ENCODE measurements around the gene L1TD1. TPM values are rescaled to one million over a fixed set of nuclear protein-coding genes. Genes with fewer than 3 reads are reported as not detected.

L1TD1 gene
- total RNA-seq, 1 donor from 2014 or later = 0.08 TPM

DNA sequence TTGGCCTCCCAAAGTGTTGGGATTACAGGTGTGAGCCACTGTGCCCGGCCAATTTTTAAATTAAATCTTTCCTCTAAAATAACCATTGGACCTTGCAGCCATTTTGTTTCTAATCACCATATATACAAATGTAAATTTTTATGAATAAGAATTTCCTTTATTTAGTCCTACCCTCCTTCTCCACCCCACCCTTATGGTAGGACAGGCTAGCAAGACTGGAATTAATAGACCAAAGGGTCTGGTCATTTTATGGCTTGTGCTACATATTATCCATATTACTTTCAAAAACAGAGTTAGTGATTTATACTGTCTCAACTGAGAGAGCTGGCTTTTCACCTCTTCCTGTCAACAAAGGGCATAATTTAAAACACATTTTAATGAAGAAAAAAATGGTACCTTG lies 26.5 kb downstream of the L1TD1 start:
- TF ChIP-seq, protein P1, sequence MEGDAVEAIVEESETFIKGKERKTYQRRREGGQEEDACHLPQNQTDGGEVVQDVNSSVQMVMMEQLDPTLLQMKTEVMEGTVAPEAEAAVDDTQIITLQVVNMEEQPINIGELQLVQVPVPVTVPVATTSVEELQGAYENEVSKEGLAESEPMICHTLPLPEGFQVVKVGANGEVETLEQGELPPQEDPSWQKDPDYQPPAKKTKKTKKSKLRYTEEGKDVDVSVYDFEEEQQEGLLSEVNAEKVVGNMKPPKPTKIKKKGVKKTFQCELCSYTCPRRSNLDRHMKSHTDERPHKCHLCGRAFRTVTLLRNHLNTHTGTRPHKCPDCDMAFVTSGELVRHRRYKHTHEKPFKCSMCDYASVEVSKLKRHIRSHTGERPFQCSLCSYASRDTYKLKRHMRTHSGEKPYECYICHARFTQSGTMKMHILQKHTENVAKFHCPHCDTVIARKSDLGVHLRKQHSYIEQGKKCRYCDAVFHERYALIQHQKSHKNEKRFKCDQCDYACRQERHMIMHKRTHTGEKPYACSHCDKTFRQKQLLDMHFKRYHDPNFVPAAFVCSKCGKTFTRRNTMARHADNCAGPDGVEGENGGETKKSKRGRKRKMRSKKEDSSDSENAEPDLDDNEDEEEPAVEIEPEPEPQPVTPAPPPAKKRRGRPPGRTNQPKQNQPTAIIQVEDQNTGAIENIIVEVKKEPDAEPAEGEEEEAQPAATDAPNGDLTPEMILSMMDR (IDR thresholded peaks at IDR 0.05; ENCODE audit: borderline replicate concordance) = no peak
- Histone ChIP-seq H3K4me3 (no peak overlapping the region), H3K36me3 (no peaks in the 10 kb centered on the region), H3K9me3 (replicated peaks) (no peaks in the 10 kb centered on the region), H3K4me1 (no peaks in the 10 kb centered on the region), H3K27ac (replicated peaks) (no peak overlapping the region), H3K27me3 (ENCODE audit: low read depth) (no peaks in the 10 kb centered on the region)
- no peak for DNase-seq
- intact Hi-C loops (cut with micrococcal nuclease) = no loop called here

DNA sequence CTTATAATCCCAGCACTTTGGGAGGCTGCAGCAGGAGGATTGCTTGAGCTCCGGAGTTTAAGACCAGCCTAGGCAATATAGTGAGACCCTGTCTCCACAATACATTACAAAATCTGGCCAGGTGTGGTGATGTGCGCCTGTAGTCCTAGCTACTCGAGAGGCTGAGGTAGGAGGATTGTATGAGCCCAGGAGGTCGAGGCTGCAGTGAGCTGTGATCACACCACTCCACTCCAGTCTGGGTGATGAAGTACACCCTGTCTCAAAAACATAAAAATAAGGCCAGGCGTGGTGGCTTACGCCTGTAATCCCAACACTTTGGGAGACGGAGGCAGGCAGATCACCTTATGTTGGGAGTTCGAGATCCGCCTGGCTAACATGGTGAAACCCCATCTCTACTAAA lies 27.7 kb downstream of the L1TD1 start:
- no peak overlapping the region for H3K4me3 ChIP-seq
- H3K4me1 ChIP-seq = no peaks in the 10 kb centered on the region
- H3K27ac ChIP-seq (replicated peaks) = no peak overlapping the region
- intact Hi-C loops (cut with micrococcal nuclease) = no loop called here
- no peak for DNase-seq
- H3K36me3 ChIP-seq = no peaks in the 10 kb centered on the region
- no peaks in the 10 kb centered on the region for H3K9me3 ChIP-seq (replicated peaks)
- TF ChIP-seq, protein P1 (IDR thresholded peaks at IDR 0.05; ENCODE audit: borderline replicate concordance) = no peak
- no peaks in the 10 kb centered on the region for H3K27me3 ChIP-seq (ENCODE audit: low read depth)

DNA sequence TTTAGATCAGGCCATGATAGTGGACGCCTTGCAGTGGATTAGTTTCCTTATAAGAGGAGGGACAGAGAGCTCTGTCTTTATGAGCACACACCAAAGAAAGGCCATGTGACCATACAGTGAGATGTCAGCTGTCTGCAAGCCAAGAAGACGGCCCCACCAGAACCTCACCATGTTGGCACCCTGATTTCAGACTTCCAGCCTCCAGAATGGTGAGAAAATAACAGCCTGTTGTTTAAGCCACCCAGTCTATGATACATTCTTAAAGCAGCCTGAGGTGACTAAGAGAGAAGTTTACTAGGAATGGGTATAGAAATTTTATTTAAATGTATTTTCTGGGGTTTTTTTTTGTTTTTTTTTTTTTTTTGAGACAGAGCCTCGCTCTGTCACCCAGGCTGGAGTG lies 29.5 kb downstream of the L1TD1 start:
- H3K27ac ChIP-seq (replicated peaks) = no peak overlapping the region
- no peaks in the 10 kb centered on the region for H3K36me3 ChIP-seq
- no peak for DNase-seq
- H3K27me3 ChIP-seq (ENCODE audit: low read depth) = no peaks in the 10 kb centered on the region
- H3K9me3 ChIP-seq (replicated peaks) = no peaks in the 10 kb centered on the region
- no peaks in the 10 kb centered on the region for H3K4me1 ChIP-seq
- no peak overlapping the region for H3K4me3 ChIP-seq
- TF ChIP-seq, protein P1 (IDR thresholded peaks at IDR 0.05; ENCODE audit: borderline replicate concordance) = no peak
- intact Hi-C loops (cut with micrococcal nuclease) = no loop called here

DNA sequence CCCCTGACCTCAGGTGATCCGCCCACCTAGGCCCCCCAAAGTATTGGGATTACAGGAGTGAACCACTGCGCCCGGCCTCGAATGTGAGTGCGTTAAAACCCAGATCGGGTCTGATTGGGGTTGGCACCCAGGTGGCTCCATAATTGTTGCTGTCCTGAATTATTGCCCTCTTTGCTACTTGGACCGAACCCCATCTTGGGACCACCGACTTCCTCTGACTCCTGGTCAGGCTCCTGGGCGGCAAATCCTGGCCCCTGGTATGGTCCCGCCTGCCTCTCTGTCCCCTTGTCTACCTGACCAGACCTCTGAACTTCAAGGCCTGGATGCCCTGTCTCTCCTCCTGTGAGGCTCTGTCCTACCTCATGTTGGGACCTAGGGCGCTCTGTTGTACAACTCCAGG lies 32.8 kb downstream of the L1TD1 start:
- Histone ChIP-seq H3K27me3 (ENCODE audit: low read depth) (peaks cover 19% of the 10 kb centered on the region), H3K4me3 (no peak overlapping the region), H3K9me3 (replicated peaks) (no peaks in the 10 kb centered on the region), H3K4me1 (no peaks in the 10 kb centered on the region), H3K36me3 (no peaks in the 10 kb centered on the region), H3K27ac (replicated peaks) (no peak overlapping the region)
- TF ChIP-seq, protein P1 (IDR thresholded peaks at IDR 0.05; ENCODE audit: borderline replicate concordance) = no peak
- DNase-seq = no peak
- intact Hi-C loops (cut with micrococcal nuclease) = no loop called here

DNA sequence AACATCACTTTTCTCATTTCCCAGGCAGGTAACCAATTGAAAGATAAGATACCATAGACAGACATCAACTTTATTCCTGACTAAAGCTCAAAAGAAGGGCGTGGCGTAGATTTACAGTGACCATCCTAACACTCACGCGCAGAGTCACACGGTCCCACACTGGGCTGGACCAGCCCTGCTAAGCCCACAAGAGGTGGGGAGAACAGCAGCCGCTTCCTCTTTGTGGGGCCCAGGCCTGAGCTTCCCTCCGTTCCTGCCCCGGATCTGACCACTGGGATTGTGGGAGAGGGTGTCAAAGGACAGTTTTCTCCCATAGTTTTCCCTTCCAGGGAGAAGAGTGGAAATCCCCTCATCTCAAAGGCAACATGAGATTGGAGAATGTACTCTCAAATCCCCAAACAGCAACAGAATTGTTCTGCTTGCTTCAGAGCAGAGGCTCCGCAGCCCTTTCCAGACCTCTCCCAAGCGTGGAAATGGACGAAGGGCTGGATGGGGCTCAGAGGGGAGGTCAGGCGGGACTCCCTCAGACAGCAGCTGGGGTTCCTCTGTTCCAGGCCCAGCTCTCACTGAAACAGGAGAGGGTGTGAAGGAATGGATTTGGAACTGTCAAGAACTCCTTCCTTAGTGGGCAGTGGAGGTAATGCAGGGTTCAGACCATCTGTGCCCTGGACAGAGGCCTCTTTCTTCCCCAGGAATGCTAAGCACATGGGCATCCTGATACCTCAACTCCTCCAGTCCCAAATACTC lies 33.7 kb downstream of the L1TD1 start:
- H3K4me3 ChIP-seq = no peak overlapping the region
- H3K27me3 ChIP-seq (ENCODE audit: low read depth) = peaks cover 19% of the 10 kb centered on the region
- no peaks in the 10 kb centered on the region for H3K9me3 ChIP-seq (replicated peaks)
- H3K27ac ChIP-seq (replicated peaks) = no peak overlapping the region
- TF ChIP-seq, protein P1 (IDR thresholded peaks at IDR 0.05; ENCODE audit: borderline replicate concordance) = no peak
- DNase-seq = no peak
- intact Hi-C loops (cut with micrococcal nuclease) = no loop called here
- no peaks in the 10 kb centered on the region for H3K4me1 ChIP-seq
- no peaks in the 10 kb centered on the region for H3K36me3 ChIP-seq

Measured in left ventricle myocardium inferior (tissue), 1 donor.